Prostate gland (tissue), 2 donors: Measurements from ENCODE around the gene HDAC4.

ENCODE experiments used
- POLR2AphosphoS5 ChIP-seq: sonication (generic); formaldehyde crosslinking; IDR thresholded peaks from one replicate; pipeline ENCODE4 v1.6.1; 2017; ENCODE audit warnings: antibody characterized with exemption
- TF ChIP-seq, protein P1 (sequence below), 4 experiments: fragments of 200-600 bp in 2 of 4; fragments of 450-650 bp in 2 of 4; sonication (generic) in 2 of 4; IDR thresholded peaks; 1 replicate in 3 of 4; 2 replicates in 1 of 4; pipeline ENCODE4 v1.5.1; 2016 to 2019; ENCODE audit warnings: antibody characterized with exemption in 4 of 4, mild to moderate bottlenecking in 2 of 4, moderate library complexity in 2 of 4

DNA sequence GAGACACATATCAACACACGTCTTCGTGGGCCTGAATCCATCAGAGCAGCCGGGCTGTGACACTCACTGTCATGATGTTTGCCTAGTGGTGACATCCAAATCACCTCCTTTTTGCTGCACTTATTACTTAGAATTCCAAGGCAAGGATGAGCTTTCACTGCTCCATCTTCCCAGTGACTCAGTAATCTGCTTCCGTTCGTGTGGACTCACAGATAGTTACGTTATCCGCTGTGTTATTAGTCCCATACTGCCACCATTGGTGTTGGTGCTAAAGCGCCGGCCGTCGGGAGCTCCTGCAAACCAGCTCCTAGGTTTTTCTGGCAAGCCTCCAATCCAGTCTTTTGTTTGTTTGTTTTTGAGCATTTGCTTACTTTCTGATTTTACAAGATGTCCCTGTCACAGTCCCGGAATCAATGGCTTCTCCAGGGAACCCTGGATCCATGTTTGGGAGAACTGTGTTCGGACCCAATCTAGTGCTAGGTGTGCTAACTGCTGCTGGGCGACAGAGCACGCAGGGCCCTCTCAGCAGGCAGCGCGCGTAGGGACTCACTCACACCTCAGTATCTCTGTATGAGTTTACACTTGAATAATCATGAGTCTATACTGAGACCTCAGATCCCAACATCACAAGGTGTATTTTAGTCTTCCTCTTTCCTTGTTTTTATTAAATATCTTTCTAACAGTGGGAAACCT is 42.6 kb downstream of the HDAC4 start:
- no peak for TF ChIP-seq POLR2AphosphoS5
- TF ChIP-seq, protein P1, sequence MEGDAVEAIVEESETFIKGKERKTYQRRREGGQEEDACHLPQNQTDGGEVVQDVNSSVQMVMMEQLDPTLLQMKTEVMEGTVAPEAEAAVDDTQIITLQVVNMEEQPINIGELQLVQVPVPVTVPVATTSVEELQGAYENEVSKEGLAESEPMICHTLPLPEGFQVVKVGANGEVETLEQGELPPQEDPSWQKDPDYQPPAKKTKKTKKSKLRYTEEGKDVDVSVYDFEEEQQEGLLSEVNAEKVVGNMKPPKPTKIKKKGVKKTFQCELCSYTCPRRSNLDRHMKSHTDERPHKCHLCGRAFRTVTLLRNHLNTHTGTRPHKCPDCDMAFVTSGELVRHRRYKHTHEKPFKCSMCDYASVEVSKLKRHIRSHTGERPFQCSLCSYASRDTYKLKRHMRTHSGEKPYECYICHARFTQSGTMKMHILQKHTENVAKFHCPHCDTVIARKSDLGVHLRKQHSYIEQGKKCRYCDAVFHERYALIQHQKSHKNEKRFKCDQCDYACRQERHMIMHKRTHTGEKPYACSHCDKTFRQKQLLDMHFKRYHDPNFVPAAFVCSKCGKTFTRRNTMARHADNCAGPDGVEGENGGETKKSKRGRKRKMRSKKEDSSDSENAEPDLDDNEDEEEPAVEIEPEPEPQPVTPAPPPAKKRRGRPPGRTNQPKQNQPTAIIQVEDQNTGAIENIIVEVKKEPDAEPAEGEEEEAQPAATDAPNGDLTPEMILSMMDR (IDR thresholded peaks at IDR 0.05): no peak
